Stomach (tissue), 4 donors: ENCODE measurements around the gene RGS7.

Experiments used
- CTCF ChIP-seq, 7 experiments: fragments of 450-650 bp in 4 of 7; fragments of 200-600 bp in 3 of 7; sonication (generic) in 3 of 7; IDR thresholded peaks; one replicate each; pipeline ENCODE4 v1.5.1; 2016 to 2019; ENCODE audit warnings: antibody characterized with exemption in 7 of 7, control low read depth in 2 of 7, mild to moderate bottlenecking in 1 of 7
- POLR2A ChIP-seq, 4 donors: fragments of 450-650 bp; IDR thresholded peaks; one replicate each; pipeline ENCODE4 v1.6.1; 2016; ENCODE audit warnings: antibody characterized with exemption in 4 of 4, control low read depth in 2 of 4, mild to moderate bottlenecking in 1 of 4, moderate library complexity in 1 of 4
- POLR2AphosphoS5 ChIP-seq, 3 donors: sonication (generic); formaldehyde crosslinking; IDR thresholded peaks; one replicate each; pipeline ENCODE4 v1.6.1; 2016; ENCODE audit warnings: antibody characterized with exemption in 3 of 3

- TF ChIP-seq CTCF (IDR thresholded peaks at IDR 0.05) (no peak), POLR2A (IDR thresholded peaks at IDR 0.05) (no peak), POLR2AphosphoS5 (IDR thresholded peaks at IDR 0.05) (no peak)
Measured at GRCh38 chr1:240869071-240869470, 487.9 kb downstream of the RGS7 start.
